Kasumi-1 (cell line): ENCODE measurements around the gene SELENOK.

Experiments
- DNase-seq, 2 experiments: peaks; one replicate each; lab custom pipeline; 2025; lab: John Stamatoyannopoulos, UW

SELENOK gene

GRCh38 chr3:53842436-53843194 is 49.0 kb downstream of the SELENOK start:
- no peak for DNase-seq

- no peak for DNase-seq
Measured at GRCh38 chr3:53841296-53841695, 50.4 kb downstream of the SELENOK start.

- no peak for DNase-seq
Measured at GRCh38 chr3:53837331-53837730, 54.3 kb downstream of the SELENOK start.

GRCh38 chr3:53836084-53836872 is 55.4 kb downstream of the SELENOK start:
- DNase-seq: no peak

- no peak for DNase-seq
Measured at GRCh38 chr3:53835257-53835656, 56.4 kb downstream of the SELENOK start.

- no peak for DNase-seq
Measured at GRCh38 chr3:53834429-53835095, 57.1 kb downstream of the SELENOK start.
